Skeletal muscle cell (primary cell): ENCODE measurements around the gene MIGA1.

ENCODE experiments used
- DNase-seq: peaks from one replicate; pipeline ENCODE4 v3.0.0-alpha.2; 2010; ENCODE audit warnings: low read depth
- H3K4me3 ChIP-seq: 2 replicates; pipeline ENCODE4 v1.5.1; 2011; ENCODE audit warnings: low read depth, mild to moderate bottlenecking, control low read depth, low read length, moderate library complexity

Gene MIGA1

DNA sequence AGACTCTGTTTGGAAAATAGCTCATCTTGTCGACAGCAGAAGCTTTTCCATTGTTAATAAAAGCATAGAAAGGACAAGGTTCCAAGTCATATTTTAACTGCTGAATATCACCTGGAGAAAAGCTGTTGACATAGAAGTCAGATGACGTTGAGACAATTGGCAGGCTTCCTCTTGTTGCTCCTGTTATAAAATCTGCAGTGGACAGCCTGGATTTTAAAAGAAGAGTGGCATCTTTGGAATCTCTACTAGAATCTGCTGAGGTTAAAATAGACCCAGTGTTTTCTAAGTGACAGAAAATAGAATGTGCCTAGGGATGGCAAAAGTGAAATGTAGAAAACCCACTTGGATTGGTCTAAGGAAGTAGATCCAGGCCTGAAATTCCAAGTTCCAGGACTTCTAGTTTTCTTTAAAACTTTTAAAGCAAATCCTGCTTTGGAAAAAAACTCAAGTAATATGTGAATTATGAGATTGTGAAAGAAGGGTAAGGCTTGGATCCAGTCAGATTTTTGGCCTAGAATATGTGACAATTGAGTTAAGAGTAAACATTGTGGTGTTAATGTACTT is 55.4 kb downstream of the MIGA1 start:
- no peak overlapping the region for H3K4me3 ChIP-seq
- DNase-seq, result peak; percentile 80

GRCh38 chr1:77841574-77841973 is 62.1 kb downstream of the MIGA1 start:
- DNase-seq, result no peak
- no peak overlapping the region for H3K4me3 ChIP-seq

DNA sequence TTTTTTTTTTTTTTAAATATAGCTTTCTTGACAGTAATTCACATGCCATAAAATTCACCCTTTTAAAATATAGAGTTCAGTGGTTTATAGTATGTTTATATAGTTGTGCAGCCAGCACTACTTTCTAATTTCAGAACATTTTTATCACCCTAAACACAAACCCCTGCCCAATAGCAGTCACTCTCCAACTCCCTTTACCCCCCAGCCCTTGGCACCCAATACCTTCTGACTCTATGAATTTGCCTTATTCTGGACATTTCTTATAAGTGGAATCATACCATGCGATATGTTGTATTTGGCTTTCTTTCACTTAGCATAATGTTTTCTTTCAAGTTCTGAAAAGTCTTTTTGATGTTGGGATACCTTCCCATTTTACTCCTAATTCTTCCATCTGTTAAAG is 66.5 kb downstream of the MIGA1 start:
- H3K4me3 ChIP-seq, result no peak overlapping the region
- no peak for DNase-seq

DNA sequence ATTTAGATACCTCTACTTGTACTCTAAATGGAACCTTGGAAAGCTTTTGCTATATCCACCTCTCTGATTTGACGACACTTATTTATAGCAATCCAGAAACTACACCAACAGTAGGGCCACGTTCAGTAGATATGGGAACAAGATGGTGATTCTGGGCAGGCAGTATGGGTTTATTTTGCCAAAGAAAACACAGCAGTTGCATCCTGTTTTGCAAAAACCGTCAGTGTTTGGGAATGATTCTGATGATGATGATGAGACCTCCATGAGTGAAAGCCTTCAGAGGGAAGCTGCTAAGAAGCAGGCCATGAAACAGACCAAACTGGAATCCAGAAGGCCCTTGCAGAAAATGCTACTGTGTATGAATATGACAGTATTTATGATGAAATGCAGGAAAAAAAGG is 67.5 kb downstream of the MIGA1 start:
- H3K4me3 ChIP-seq, result no peak overlapping the region
- DNase-seq, result no peak

GRCh38 chr1:77847621-77848080 is 68.2 kb downstream of the MIGA1 start:
- no peak overlapping the region for H3K4me3 ChIP-seq
- no peak for DNase-seq

DNA sequence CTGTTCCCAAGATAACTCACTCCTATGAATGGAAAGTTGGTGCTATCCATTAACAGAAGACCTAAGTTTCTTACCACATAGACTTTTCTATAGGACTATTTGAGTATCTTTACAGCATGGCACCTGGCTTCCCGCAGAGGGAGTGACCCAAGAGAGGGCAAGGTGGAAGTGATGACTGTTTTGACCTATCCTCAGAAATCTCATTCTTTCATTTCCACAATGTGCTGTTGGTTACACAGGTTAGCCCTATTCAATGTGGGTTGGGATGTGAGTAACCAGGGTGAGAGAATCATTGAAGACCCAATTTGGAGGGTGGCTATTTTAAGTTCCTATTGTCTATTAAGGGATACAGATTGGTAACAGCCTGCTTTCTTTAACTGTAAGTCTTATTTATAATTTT is 70.6 kb downstream of the MIGA1 start:
- no peak for DNase-seq
- no peak overlapping the region for H3K4me3 ChIP-seq

- H3K4me3 ChIP-seq, result no peak overlapping the region
- no peak for DNase-seq
These were observed 78.1 kb downstream of the MIGA1 start for GRCh38 chr1:77857552-77857951.

DNA sequence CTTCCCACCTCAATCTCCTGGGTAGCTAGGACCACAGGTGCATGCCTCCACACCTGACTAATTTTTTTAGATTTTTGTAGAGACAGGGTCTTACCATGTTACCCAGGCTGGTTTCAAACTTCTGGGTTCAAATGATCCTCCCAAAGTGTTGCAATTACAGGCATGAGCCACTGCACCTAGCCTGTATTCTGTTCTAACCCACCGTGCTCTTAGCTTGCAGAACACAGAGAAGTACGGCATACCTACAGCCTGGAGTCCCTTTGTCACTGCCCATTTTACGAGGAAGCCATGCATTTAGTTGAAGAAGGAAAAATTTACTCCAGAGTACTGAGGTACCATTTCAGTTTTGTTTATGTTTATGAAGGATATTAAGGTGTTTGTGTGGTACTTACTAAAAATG is 79.3 kb downstream of the MIGA1 start:
- no peak overlapping the region for H3K4me3 ChIP-seq

DNA sequence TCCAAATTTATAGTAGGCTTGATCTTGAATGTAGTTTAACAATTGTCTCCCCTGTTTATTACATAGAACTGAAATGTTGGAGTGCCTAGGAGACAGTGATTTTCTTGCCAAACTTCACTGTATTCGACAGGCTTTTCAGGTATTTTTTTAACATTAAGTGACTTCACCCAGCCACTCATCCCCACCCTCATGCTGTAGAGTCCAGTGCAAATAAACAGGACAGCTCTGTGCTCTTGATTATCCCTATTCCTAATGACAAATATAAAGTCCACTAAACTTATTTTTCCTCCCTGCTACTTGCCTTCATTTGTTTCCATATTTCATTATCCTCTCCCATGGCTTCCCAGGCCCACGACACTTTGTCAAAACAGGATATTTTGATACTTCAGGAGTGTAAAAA is 79.8 kb downstream of the MIGA1 start:
- no peak overlapping the region for H3K4me3 ChIP-seq
- no peak for DNase-seq

More for the DNA sequence above, 79.3 kb downstream of the MIGA1 start:
- DNase-seq, result no peak

- DNase-seq, result no peak
- no peak overlapping the region for H3K4me3 ChIP-seq
These were observed 86.8 kb downstream of the MIGA1 start for GRCh38 chr1:77866296-77866695.

DNA sequence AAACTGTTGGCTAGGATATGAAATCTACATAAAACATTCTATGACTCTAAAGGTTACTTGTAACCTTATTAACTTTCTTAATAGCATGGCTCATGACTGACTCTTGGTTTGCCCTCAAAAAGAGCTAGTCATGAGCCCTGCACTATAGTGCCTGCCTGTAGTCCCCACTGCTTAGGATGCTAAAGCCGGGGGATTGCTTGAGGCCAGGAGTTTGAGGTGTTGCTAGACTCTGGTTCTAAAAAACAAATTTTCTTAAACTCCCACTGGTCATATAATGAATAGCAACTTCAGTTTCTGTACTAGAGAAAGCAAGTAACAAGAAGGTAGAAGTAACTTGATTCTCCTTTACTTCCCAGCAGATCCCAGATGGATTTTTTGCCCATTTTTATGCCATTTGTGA is 93.2 kb downstream of the MIGA1 start:
- no peak for DNase-seq
- no peak overlapping the region for H3K4me3 ChIP-seq

- DNase-seq, result no peak
- H3K4me3 ChIP-seq, result no peak overlapping the region
These were observed 94.0 kb downstream of the MIGA1 start for GRCh38 chr1:77873461-77873860.

DNA sequence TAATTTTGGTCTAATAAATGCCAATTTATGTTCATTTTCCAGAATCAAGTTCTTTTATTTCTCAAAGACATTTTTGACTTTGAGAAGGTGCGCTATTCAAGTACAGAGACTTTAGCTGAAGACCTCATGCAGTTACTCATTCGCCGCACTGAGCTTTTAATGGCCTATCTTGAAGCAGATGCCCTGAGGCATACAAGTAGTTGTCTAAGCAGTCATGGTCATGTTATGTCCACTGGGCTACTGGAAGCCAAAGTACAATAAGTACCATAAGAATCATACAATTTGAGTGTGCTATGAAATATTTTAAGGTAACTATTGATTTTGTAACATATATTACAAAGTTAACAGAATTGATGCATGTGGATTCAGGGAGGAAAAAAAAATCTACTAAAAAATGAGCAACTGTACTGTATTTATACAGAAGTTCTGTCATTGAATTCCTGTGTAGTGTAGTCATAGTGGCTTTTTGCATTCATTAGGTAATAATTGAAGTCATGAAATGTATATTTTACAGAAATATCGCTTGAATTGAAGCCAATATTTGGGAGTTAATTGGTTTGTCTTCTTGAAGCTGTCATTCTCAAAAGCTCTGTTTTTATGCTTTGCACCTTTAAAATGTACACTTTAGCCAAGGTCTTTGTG is 95.5 kb downstream of the MIGA1 start:
- no peak for DNase-seq
- no peak overlapping the region for H3K4me3 ChIP-seq

- DNase-seq, result no peak
These were observed 97.4 kb downstream of the MIGA1 start for GRCh38 chr1:77876884-77877283.

GRCh38 chr1:77881061-77881460 is 101.6 kb downstream of the MIGA1 start:
- H3K4me3 ChIP-seq, result no peak overlapping the region
- no peak for DNase-seq

More at GRCh38 chr1:77876884-77877283, 97.4 kb downstream of the MIGA1 start:
- H3K4me3 ChIP-seq, result no peak overlapping the region

DNA sequence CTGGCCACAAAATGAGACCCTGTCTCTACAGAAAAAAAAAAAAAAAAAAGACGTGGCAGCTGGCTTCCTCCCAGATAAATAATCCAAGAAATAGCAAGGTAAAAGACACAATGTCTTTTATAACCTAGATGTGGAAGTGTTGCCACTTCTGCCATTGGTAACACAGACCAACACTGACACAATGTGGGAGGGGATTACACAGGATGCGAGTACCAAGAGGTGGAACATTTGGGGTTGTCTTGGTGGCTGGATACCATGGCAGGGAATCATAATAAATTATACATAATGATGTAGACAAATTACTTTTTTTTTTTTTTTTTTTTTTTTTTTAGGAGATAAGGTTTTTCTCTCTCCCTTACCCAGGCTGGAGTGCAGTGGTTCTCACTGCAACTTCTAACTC is 103.0 kb downstream of the MIGA1 start:
- no peak overlapping the region for H3K4me3 ChIP-seq
- no peak for DNase-seq

DNA sequence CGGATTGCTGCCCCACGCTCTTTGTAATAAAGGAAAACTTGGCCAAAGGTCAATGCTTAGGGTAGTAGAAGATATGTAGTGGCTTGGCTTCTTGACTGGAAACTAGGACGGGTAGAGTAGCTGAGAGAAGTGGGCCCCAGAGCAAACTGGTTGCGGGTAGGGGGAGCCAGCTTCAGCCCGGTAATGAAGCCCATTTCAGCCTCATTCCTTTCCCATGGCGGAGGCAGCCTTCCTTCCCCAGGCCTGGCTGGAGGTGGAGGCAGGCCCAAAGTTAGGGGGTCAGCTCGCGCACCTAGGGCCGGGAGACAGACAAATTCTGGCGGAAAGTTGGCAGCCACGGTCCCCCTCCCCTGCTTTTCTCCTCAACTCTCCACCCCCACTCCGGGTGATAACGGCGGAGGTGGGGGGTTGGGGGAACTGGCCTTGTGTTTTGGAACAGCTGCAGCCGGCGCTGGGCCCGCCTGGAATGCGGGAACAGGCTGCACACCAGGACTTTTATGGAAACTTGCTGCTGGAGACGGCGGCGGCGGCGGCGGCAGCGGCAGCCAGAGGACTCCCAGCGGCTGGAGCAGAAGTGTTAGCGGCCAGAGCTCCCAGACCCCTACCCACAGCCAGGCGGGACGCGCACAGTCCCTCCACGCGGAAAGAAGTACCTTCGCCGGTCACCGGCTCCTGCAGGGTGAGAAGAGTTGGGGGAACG is 108.8 kb downstream of the MIGA1 start, which contains the start of gene NEXN:
Gene NEXN (plus strand): TSS at position 544 of the 700 bp plus-strand sequence. CDS start 27,483 bp downstream, outside the sequence.
- DNase-seq, result peak; percentile 64
- peak within 1 kb of the TSS; percentile 88 for H3K4me3 ChIP-seq

DNA sequence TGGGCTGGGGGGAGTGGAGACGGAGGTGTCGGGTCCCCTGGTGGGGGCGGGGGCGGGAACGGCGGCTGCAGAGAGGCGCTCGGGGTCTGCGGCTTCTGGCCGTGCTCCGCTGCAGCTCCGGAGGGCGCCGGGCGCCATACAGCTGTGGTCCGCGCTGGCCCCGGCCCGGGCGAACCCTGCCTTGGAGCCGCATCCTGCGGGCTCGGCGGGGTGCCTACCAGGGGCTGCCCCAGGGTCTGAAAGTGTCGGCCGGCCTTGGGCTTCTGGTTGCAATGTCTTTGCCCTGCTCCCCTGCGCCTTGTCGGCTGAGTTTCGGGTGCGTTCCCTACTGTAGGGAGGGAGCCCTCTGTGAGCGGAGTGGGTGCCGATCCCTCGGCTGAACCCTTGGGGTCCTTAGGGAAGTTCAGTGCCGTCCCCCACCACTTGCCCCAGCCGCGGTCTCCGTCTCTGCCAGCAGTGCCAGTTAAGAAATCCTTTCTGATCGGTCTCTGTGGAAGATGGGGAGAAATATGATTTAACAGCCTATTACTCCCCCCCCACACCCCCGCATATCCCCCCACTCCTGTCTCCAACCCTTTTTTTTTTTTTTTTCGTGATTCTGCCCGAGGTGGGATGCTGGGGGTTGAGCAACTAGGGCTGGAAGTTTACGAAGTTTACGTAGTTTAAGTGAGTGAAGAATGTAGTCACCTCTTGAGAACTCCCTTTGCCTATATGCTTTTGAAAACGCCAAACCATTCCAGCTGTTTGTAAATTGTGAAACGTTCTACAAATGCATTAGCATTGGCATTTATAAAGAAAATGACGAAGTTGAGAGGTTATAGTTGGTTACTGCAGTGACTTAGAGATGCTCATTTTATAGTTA is 109.6 kb downstream of the MIGA1 start:
- peak; percentile 32 for DNase-seq
- peak overlapping the region; percentile 88 for H3K4me3 ChIP-seq

- DNase-seq, result peak; percentile 25
- H3K4me3 ChIP-seq, result peak overlapping the region; percentile 88
These were observed 110.2 kb downstream of the MIGA1 start for GRCh38 chr1:77889671-77890070.

DNA sequence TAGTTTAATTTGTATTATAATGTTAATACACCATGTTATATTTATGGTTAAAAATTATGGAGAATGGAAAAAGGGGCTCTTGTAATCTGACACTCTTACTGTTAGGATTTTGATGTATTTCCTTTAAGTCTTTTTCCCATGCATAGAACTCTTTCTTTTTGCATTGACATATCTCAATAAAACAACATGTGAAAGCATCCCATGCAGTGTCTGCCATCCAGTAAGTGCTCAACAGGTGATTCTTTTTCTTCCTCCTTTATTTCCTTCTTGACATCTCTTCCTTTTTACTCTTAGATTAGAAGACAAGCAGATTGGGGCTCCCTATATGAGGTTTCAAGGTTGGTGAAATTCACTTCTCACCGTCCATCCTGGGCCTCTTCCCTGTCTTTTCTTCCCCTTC is 111.8 kb downstream of the MIGA1 start:
- no peak for DNase-seq
- H3K4me3 ChIP-seq, result peak overlapping the region; percentile 88
